Right lobe of liver (tissue), 4 donors: ENCODE results near the gene CCDC102A.

Experiments
- POLR2A ChIP-seq: fragments of 450-650 bp; IDR thresholded peaks from one replicate; pipeline ENCODE4 v1.6.1; 2017; ENCODE audit warnings: antibody characterized with exemption, mild to moderate bottlenecking
- TF ChIP-seq, protein P1 (sequence below), 4 donors: fragments of 200-600 bp in 3 of 4; fragments of 450-650 bp in 1 of 4; IDR thresholded peaks; one replicate each; pipeline versions ENCODE4 v1.5.1 to v1.8.0; 2016 to 2022; ENCODE audit warnings: antibody characterized with exemption in 4 of 4, mild to moderate bottlenecking in 2 of 4
- donor health status: DM: no; HTN: no; CAD: no.
- donor health status: DM: no; HTN: no; CAD: no.
- donor health status: DM: no; HTN: yes; CAD: no.

DNA sequence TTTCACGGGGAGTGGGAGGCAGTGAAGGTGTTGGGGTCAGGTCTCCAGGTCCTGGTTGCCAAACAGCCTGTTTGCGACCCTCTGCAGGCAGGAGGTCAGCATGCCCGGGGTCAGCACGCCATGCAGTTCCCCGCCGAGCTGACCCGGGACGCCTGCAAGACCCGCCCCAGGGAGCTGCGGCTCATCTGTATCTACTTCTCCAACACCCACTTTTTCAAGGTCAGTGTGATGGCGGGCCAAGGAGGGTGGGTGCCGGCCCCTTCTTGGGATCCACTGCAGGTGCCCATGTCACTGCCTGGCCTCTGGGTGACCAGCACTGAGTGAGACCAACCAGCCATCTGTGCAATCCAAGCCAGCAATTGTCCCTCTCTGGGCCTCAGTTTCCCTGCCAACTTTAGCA lies 27.4 kb upstream of the CCDC102A start:
- TF ChIP-seq, protein P1, sequence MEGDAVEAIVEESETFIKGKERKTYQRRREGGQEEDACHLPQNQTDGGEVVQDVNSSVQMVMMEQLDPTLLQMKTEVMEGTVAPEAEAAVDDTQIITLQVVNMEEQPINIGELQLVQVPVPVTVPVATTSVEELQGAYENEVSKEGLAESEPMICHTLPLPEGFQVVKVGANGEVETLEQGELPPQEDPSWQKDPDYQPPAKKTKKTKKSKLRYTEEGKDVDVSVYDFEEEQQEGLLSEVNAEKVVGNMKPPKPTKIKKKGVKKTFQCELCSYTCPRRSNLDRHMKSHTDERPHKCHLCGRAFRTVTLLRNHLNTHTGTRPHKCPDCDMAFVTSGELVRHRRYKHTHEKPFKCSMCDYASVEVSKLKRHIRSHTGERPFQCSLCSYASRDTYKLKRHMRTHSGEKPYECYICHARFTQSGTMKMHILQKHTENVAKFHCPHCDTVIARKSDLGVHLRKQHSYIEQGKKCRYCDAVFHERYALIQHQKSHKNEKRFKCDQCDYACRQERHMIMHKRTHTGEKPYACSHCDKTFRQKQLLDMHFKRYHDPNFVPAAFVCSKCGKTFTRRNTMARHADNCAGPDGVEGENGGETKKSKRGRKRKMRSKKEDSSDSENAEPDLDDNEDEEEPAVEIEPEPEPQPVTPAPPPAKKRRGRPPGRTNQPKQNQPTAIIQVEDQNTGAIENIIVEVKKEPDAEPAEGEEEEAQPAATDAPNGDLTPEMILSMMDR (IDR thresholded peaks at IDR 0.05), result no peak
- TF ChIP-seq POLR2A, result no peak
